Liver (tissue), 9 donors: Measurements from ENCODE around the gene MEIS2. TPM values are rescaled to one million over a fixed set of nuclear protein-coding genes. Genes with fewer than 3 reads are reported as not detected.

Experiments used
- DNase-seq: peaks from one replicate; pipeline ENCODE4 v3.0.0-alpha.2; 2017; ENCODE audit warnings: low spot score
- H3K27ac ChIP-seq, 2 donors: one replicate each; pipeline ENCODE4 v1.7.0; 2013; ENCODE audit warnings: inconsistent platforms in 2 of 2, low read length in 2 of 2, control low read depth in 1 of 2, low read depth in 1 of 2, mild to moderate bottlenecking in 1 of 2
- H3K27me3 ChIP-seq, 4 donors: one replicate each; pipeline versions ENCODE4 v1.6.1 to v1.7.0; 2013; ENCODE audit warnings: low read length in 3 of 4, inconsistent platforms in 1 of 4, mild to moderate bottlenecking in 1 of 4, moderate library complexity in 1 of 4; ENCODE audit not compliant: control insufficient read depth in 4 of 4, insufficient read depth in 4 of 4
- H3K36me3 ChIP-seq, 4 donors: one replicate each; pipeline versions ENCODE4 v1.6.1 to v1.7.0; 2013; ENCODE audit warnings: low read length in 3 of 4, mild to moderate bottlenecking in 3 of 4, low read depth in 1 of 4, moderate library complexity in 1 of 4; ENCODE audit not compliant: control insufficient read depth in 4 of 4, insufficient read depth in 3 of 4
- H3K4me1 ChIP-seq, 4 donors: one replicate each; pipeline versions ENCODE4 v1.6.1 to v1.7.0; 2013; ENCODE audit warnings: low read length in 3 of 4, mild to moderate bottlenecking in 3 of 4, moderate library complexity in 1 of 4; ENCODE audit not compliant: control insufficient read depth in 4 of 4, insufficient read depth in 4 of 4
- H3K4me3 ChIP-seq, 3 donors: one replicate each; pipeline versions ENCODE4 v1.6.1 to v1.7.0; 2013; ENCODE audit warnings: low read length in 3 of 3, control low read depth in 1 of 3, low read depth in 1 of 3, mild to moderate bottlenecking in 1 of 3
- H3K9ac ChIP-seq, 2 donors: one replicate each; pipeline ENCODE4 v1.7.0; 2013; ENCODE audit warnings: low read length in 2 of 2, mild to moderate bottlenecking in 2 of 2, moderate library complexity in 2 of 2, control low read depth in 1 of 2, low read depth in 1 of 2
- H3K9me3 ChIP-seq, 4 donors: one replicate each; pipeline versions ENCODE4 v1.6.1 to v1.7.0; 2013; ENCODE audit warnings: low read length in 3 of 4; ENCODE audit not compliant: control insufficient read depth in 4 of 4
- FOXA1 ChIP-seq: IDR thresholded peaks from 2 replicates; pipeline ENCODE4 v1.6.1; 2016; ENCODE audit warnings: antibody characterized with exemption
- FOXA2 ChIP-seq: IDR thresholded peaks from 2 replicates; pipeline ENCODE4 v1.6.1; 2016; ENCODE audit warnings: antibody characterized with exemption
- GABPA ChIP-seq, 2 donors: IDR thresholded peaks in 1 of 2; conservative IDR thresholded peaks in 1 of 2; 2 replicates each; pipeline ENCODE4 v1.6.1; 2016; ENCODE audit warnings: antibody characterized with exemption in 2 of 2, mild to moderate bottlenecking in 1 of 2, moderate library complexity in 1 of 2
- HNF4A ChIP-seq, 2 donors: conservative IDR thresholded peaks; 2 replicates each; pipeline ENCODE4 v1.6.1; 2016; ENCODE audit warnings: antibody characterized with exemption in 2 of 2, mild to moderate bottlenecking in 2 of 2
- HNF4G ChIP-seq: IDR thresholded peaks from 2 replicates; pipeline ENCODE4 v1.6.1; 2016; ENCODE audit warnings: antibody characterized with exemption
- JUND ChIP-seq, 2 donors: IDR thresholded peaks; 2 replicates each; pipeline ENCODE4 v1.6.1; 2016; ENCODE audit warnings: antibody characterized with exemption in 2 of 2
- NR2F2 ChIP-seq: IDR thresholded peaks from 2 replicates; pipeline ENCODE4 v1.6.1; 2016; ENCODE audit warnings: antibody characterized with exemption
- RAD21 ChIP-seq, 2 donors: IDR thresholded peaks; 2 replicates each; pipeline ENCODE4 v1.6.1; 2016; ENCODE audit warnings: antibody characterized with exemption in 2 of 2, mild to moderate bottlenecking in 2 of 2
- RXRA ChIP-seq, 2 donors: IDR thresholded peaks; 2 replicates each; pipeline ENCODE4 v1.6.1; 2017 to 2018; ENCODE audit warnings: antibody characterized with exemption in 2 of 2, mild to moderate bottlenecking in 1 of 2
- SP1 ChIP-seq: IDR thresholded peaks from 2 replicates; pipeline ENCODE4 v1.6.1; 2018; ENCODE audit warnings: antibody characterized with exemption, mild to moderate bottlenecking
- TAF1 ChIP-seq: conservative IDR thresholded peaks from 2 replicates; pipeline ENCODE4 v1.6.1; 2016; ENCODE audit warnings: antibody characterized with exemption, mild to moderate bottlenecking
- YY1 ChIP-seq: IDR thresholded peaks from 2 replicates; pipeline ENCODE4 v1.6.1; 2016; ENCODE audit warnings: antibody characterized with exemption, mild to moderate bottlenecking
- WGBS: extraction: QIAGEN DNeasy Blood & Tissue Kit; methylation state at CpG from one replicate; pipeline ENCODE4 v1.1.7; 2013; 5-methylcytosine and 5-hydroxymethylcytosine counted together
- polyA plus RNA-seq, 2 donors: library from polyadenylated mRNA; stranded (reverse) in 1 of 2; unstranded in 1 of 2; fragments of 200-250 nt in 1 of 2; fragments of >200 nt in 1 of 2; fragmentation: Nextera tagmentation in 1 of 2; extraction: Ambion mirVana in 1 of 2; gene quantifications; one replicate each; pipeline versions ENCODE4 v1.2.1 to v1.2.3, GENCODE V29; 2013 to 2015
- total RNA-seq, 2 donors: library from RNA; depleted of rRNA; stranded (reverse); fragments of >200 nt; gene quantifications; one replicate each; pipeline ENCODE4 v1.2.3, GENCODE V29; 2014
- TF ChIP-seq, protein P1 (sequence below): IDR thresholded peaks from 2 replicates; pipeline ENCODE4 v1.6.1; 2016; ENCODE audit warnings: antibody characterized with exemption, mild to moderate bottlenecking
- TF ChIP-seq, protein P2 (sequence below): IDR thresholded peaks from 2 replicates; pipeline ENCODE4 v1.6.1; 2016; ENCODE audit warnings: antibody characterized with exemption
- TF ChIP-seq, protein P3 (sequence below): fragments of 150-350 bp; IDR thresholded peaks from 2 replicates; pipeline ENCODE4 v1.5.1; 2017; ENCODE audit warnings: improper control_type of control experiment, low read depth, low read length; ENCODE audit not compliant: missing input control
- TF ChIP-seq, protein P4 (sequence below): IDR thresholded peaks from 2 replicates; pipeline ENCODE4 v1.6.1; 2016; ENCODE audit warnings: antibody characterized with exemption
- donor health status: healthy.
- donor health status: healthy.
- donor health status: healthy.
- donor health status: healthy.
- donor health status: healthy.

The MEIS2 gene
- total and polyA plus RNA-seq, 4 donors = 3.9 to 12.6 (median 7.6) TPM

DNA sequence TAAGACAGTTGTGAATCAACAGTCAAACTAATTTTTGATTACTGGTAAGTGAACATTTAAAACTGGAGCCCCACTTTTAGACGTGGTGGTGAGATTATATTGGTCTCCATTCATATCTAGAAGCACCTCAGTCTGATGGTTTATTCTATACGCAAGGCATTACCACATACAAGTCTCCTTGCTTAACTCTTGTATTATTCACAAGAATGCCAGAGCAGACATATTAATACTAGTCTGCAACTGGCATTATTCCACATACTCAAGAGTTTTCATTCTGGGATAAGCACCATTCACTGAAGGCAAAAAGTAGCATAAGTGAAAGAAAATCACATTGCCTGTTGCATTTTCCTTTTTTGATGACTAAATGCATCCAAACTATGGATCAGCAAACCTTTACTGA lies 36.9 kb upstream of the MEIS2 start:
- TF ChIP-seq, protein P1, sequence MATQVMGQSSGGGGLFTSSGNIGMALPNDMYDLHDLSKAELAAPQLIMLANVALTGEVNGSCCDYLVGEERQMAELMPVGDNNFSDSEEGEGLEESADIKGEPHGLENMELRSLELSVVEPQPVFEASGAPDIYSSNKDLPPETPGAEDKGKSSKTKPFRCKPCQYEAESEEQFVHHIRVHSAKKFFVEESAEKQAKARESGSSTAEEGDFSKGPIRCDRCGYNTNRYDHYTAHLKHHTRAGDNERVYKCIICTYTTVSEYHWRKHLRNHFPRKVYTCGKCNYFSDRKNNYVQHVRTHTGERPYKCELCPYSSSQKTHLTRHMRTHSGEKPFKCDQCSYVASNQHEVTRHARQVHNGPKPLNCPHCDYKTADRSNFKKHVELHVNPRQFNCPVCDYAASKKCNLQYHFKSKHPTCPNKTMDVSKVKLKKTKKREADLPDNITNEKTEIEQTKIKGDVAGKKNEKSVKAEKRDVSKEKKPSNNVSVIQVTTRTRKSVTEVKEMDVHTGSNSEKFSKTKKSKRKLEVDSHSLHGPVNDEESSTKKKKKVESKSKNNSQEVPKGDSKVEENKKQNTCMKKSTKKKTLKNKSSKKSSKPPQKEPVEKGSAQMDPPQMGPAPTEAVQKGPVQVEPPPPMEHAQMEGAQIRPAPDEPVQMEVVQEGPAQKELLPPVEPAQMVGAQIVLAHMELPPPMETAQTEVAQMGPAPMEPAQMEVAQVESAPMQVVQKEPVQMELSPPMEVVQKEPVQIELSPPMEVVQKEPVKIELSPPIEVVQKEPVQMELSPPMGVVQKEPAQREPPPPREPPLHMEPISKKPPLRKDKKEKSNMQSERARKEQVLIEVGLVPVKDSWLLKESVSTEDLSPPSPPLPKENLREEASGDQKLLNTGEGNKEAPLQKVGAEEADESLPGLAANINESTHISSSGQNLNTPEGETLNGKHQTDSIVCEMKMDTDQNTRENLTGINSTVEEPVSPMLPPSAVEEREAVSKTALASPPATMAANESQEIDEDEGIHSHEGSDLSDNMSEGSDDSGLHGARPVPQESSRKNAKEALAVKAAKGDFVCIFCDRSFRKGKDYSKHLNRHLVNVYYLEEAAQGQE = no peak
- TF ChIP-seq, protein P2, sequence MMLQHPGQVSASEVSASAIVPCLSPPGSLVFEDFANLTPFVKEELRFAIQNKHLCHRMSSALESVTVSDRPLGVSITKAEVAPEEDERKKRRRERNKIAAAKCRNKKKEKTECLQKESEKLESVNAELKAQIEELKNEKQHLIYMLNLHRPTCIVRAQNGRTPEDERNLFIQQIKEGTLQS = no peak
- no peak for TF ChIP-seq HNF4A (conservative IDR thresholded peaks at IDR 0.05)
- Histone ChIP-seq H3K27ac (no peak overlapping the region), H3K9me3 (no peaks in the 10 kb centered on the region), H3K4me3 (no peak overlapping the region), H3K36me3 (no peaks in the 10 kb centered on the region), H3K27me3 (no peaks in the 10 kb centered on the region), H3K4me1 (peaks cover 0 to 6% (median 0%) of the 10 kb centered on the region in 4 donors), H3K9ac (no peak overlapping the region)
- 77% methylated on average over 2 of the region's 2 CpGs for WGBS
- no peak for DNase-seq

DNA sequence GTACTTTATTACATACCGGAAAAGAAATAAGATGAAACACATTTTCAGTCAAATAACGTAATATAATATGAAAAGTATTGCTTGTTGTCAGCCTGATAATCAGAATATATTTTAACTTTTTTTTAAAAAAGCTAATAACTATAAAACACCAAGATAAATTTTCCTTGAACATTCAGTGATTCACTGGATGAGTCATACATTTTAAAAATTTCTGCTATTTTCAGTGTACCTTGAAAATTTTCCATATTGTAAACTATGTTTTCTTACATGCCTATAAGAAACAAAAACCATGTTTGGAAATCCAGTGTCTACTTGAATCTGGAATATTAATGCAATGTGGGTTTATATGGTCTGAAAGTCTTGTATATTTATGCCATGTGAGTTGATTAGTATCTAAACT lies 36.3 kb upstream of the MEIS2 start:
- no peak overlapping the region for H3K27ac ChIP-seq
- WGBS = 93% methylated on average over 2 of the region's 2 CpGs

More for the DNA sequence above, 36.3 kb upstream of the MEIS2 start:
- H3K4me1 ChIP-seq = peaks cover 0 to 6% (median 0%) of the 10 kb centered on the region in 4 donors
- H3K36me3 ChIP-seq = no peaks in the 10 kb centered on the region
- peaks cover 0 to 2% (median 0%) of the 10 kb centered on the region in 4 donors for H3K27me3 ChIP-seq
- no peaks in the 10 kb centered on the region for H3K9me3 ChIP-seq
- TF ChIP-seq HNF4G (no peak), GABPA (IDR thresholded peaks at IDR 0.05 in 1 of 2, conservative IDR thresholded peaks at IDR 0.05 in 1 of 2) (no peak), RXRA (IDR thresholded peaks at IDR 0.05) (no peak), TAF1 (no peak), JUND (IDR thresholded peaks at IDR 0.05) (no peak), NR2F2 (no peak), RAD21 (IDR thresholded peaks at IDR 0.05) (no peak), YY1 (no peak), FOXA1 (no peak), SP1 (no peak), FOXA2 (no peak)
- TF ChIP-seq, protein P1 = no peak
- TF ChIP-seq, protein P3, sequence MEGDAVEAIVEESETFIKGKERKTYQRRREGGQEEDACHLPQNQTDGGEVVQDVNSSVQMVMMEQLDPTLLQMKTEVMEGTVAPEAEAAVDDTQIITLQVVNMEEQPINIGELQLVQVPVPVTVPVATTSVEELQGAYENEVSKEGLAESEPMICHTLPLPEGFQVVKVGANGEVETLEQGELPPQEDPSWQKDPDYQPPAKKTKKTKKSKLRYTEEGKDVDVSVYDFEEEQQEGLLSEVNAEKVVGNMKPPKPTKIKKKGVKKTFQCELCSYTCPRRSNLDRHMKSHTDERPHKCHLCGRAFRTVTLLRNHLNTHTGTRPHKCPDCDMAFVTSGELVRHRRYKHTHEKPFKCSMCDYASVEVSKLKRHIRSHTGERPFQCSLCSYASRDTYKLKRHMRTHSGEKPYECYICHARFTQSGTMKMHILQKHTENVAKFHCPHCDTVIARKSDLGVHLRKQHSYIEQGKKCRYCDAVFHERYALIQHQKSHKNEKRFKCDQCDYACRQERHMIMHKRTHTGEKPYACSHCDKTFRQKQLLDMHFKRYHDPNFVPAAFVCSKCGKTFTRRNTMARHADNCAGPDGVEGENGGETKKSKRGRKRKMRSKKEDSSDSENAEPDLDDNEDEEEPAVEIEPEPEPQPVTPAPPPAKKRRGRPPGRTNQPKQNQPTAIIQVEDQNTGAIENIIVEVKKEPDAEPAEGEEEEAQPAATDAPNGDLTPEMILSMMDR = no peak
- TF ChIP-seq, protein P4, sequence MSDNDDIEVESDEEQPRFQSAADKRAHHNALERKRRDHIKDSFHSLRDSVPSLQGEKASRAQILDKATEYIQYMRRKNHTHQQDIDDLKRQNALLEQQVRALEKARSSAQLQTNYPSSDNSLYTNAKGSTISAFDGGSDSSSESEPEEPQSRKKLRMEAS = no peak
- TF ChIP-seq, protein P2 = no peak
- H3K4me3 ChIP-seq = no peak overlapping the region
- DNase-seq = no peak
- no peak overlapping the region for H3K9ac ChIP-seq
